SK-N-SH treated with all-trans-retinoic acid at 6 μM for 48 hours (cell line): Measurements from ENCODE around the gene IFI27.

Source experiments
- ZNF70 ChIP-seq: fragments of 450-650 bp; formaldehyde crosslinking; IDR thresholded peaks from 2 replicates; pipeline ENCODE4 v1.5.0; 2020; ENCODE audit warnings: mild to moderate bottlenecking, moderate library complexity
- TF ChIP-seq, protein P1 (sequence below): fragments of 250-450 bp; sonication (Bioruptor Pico); IDR thresholded peaks from 2 replicates; pipeline ENCODE4 v1.8.0; 2020; ENCODE audit warnings: mild to moderate bottlenecking, moderate library complexity, borderline replicate concordance

DNA sequence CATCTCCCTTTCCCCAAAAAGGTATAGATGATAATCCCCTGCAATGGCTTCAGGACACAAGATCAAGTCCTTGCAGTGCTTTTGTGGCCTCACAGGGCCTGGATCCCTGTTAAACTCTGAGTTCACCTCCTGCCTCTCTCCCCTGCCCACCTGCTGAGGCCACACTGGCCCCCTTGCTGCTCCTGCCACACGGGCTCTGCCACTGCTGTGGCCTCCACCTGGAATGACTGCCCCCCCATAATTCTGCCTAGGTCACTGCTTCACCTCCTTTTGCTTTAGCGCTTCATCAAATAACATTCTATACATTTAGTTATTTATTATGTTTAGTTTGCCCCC, 653 bp upstream of the IFI27 start:
- no peak for TF ChIP-seq ZNF70 (CRISPR knock-in tag)
- TF ChIP-seq, protein P1, sequence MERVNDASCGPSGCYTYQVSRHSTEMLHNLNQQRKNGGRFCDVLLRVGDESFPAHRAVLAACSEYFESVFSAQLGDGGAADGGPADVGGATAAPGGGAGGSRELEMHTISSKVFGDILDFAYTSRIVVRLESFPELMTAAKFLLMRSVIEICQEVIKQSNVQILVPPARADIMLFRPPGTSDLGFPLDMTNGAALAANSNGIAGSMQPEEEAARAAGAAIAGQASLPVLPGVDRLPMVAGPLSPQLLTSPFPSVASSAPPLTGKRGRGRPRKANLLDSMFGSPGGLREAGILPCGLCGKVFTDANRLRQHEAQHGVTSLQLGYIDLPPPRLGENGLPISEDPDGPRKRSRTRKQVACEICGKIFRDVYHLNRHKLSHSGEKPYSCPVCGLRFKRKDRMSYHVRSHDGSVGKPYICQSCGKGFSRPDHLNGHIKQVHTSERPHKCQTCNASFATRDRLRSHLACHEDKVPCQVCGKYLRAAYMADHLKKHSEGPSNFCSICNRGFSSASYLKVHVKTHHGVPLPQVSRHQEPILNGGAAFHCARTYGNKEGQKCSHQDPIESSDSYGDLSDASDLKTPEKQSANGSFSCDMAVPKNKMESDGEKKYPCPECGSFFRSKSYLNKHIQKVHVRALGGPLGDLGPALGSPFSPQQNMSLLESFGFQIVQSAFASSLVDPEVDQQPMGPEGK = no peak
